Left lung (tissue), 10 donors: Measurements from ENCODE around the gene NRL. TPM values are rescaled to one million over a fixed set of nuclear protein-coding genes. Genes with fewer than 3 reads are reported as not detected.
"Not testable (repeated sequence)": the region's sequence is repeated elsewhere in the genome, so short reads cannot be mapped to it uniquely, and the experiment has no call there.

Experiments
- ATAC-seq: fragments of 200-7000 bp; cut with Tn5 transposase; one replicate; pipeline ENCODE4 v1.9.1; 2020; ENCODE audit warnings: moderate library complexity
- DNase-seq, 4 donors: peaks; one replicate each; pipeline ENCODE4 v3.0.0-alpha.2; 2013 to 2020
- H3K27ac ChIP-seq, 2 donors: fragments of 200-600 bp; sonication (generic) in 1 of 2; one replicate each; pipeline versions ENCODE4 v1.5.0 to v1.8.0; 2020 to 2021
- H3K27me3 ChIP-seq, 2 donors: fragments of 200-600 bp; sonication (generic) in 1 of 2; one replicate each; pipeline versions ENCODE4 v1.5.0 to v1.8.0; 2020 to 2021
- H3K36me3 ChIP-seq, 2 donors: fragments of 200-600 bp; sonication (generic) in 1 of 2; one replicate each; pipeline versions ENCODE4 v1.5.0 to v1.8.0; 2020 to 2021
- H3K4me1 ChIP-seq, 2 donors: fragments of 200-600 bp; one replicate each; pipeline ENCODE4 v1.8.0; 2021
- H3K4me3 ChIP-seq, 2 donors: fragments of 200-600 bp; sonication (generic) in 1 of 2; one replicate each; pipeline versions ENCODE4 v1.5.0 to v1.8.0; 2020 to 2021; ENCODE audit warnings: mild to moderate bottlenecking in 1 of 2
- H3K9me3 ChIP-seq, 2 donors: fragments of 200-600 bp; sonication (generic) in 1 of 2; one replicate each; pipeline versions ENCODE4 v1.5.0 to v1.8.0; 2020 to 2021
- CTCF ChIP-seq, 2 donors: fragments of 200-600 bp; sonication (generic) in 1 of 2; IDR thresholded peaks; one replicate each; pipeline versions ENCODE4 v1.5.0 to v1.8.0; 2021; ENCODE audit warnings: antibody characterized with exemption in 2 of 2
- intact Hi-C, 2 donors: fragments of 100-400 bp; cut with DNase I; formaldehyde crosslinking; loops; one replicate each; pipeline versions ENCODE4 v1.11.2 to v1.14.2; 2022
- polyA plus RNA-seq, 6 donors: library from polyadenylated mRNA; unstranded; fragments of 120-200 nt; gene quantifications; one replicate each; pipeline ENCODE4 v1.2.1, GENCODE V29; 2013; ENCODE audit not compliant: insufficient read length in 6 of 6
- total RNA-seq, 2 donors: library from RNA; stranded (reverse); fragmentation: NEBNext Ultra II Directional; extraction: Animal tissue kit (Norgen Biotek cat#: 25700); gene quantifications; one replicate each; pipeline ENCODE4 v1.2.1, GENCODE V29; 2021
- donor health status: DM: no; HTN: yes; CAD: no.
- donor health status: DM: no; HTN: no; CAD: no.

Gene NRL
- total and polyA plus RNA-seq, 8 donors, result 0.97 to 2.7 (median 1.6) TPM

- intact Hi-C loops, result no loop called here
- no peaks in the 10 kb centered on the region for H3K9me3 ChIP-seq
- peaks cover 6 to 40% of the 10 kb centered on the region in 2 donors for H3K4me1 ChIP-seq
- peak; percentile 0 for ATAC-seq
- peak overlapping the region; percentile 60 to 88 for H3K4me3 ChIP-seq
- no peak for DNase-seq
- peak overlapping the region; percentile 99 to 100 for H3K27ac ChIP-seq
- TF ChIP-seq CTCF (IDR thresholded peaks at IDR 0.05), result no peak
- no peaks in the 10 kb centered on the region for H3K27me3 ChIP-seq
- H3K36me3 ChIP-seq, result peaks cover 0 to 16% of the 10 kb centered on the region in 2 donors
These were observed 1.4 kb downstream of the NRL start for GRCh38 chr14:24113379-24113800.

- no peak for TF ChIP-seq CTCF (IDR thresholded peaks at IDR 0.05)
- no peak overlapping the region for H3K27ac ChIP-seq
- ATAC-seq, result no peak
- H3K4me1 ChIP-seq, result peaks cover 2 to 24% of the 10 kb centered on the region in 2 donors
- DNase-seq, result no peak
- no peaks in the 10 kb centered on the region for H3K36me3 ChIP-seq
- no peaks in the 10 kb centered on the region for H3K9me3 ChIP-seq
- no peak overlapping the region for H3K4me3 ChIP-seq
- intact Hi-C loops, result no loop called here
- no peaks in the 10 kb centered on the region for H3K27me3 ChIP-seq
These were observed 4.2 kb downstream of the NRL start for GRCh38 chr14:24110523-24110922.

GRCh38 chr14:24110060-24110459 lies 4.7 kb downstream of the NRL start:
- Histone ChIP-seq H3K4me3 (no peak overlapping the region), H3K27ac (peak overlapping the region in 1 of 2 donors; percentile 19), H3K36me3 (no peaks in the 10 kb centered on the region), H3K4me1 (peaks cover 0 to 22% of the 10 kb centered on the region in 2 donors), H3K9me3 (no peaks in the 10 kb centered on the region), H3K27me3 (no peaks in the 10 kb centered on the region)
- TF ChIP-seq CTCF (IDR thresholded peaks at IDR 0.05), result no peak
- intact Hi-C loops, result no loop called here
- peak in 1 of 4 donors; percentile 19 for DNase-seq
- ATAC-seq, result no peak

- H3K27ac ChIP-seq, result peak overlapping the region; percentile 55 to 56
- intact Hi-C loops, result no loop called here
- TF ChIP-seq CTCF (IDR thresholded peaks at IDR 0.05), result no peak
- peaks cover 0 to 19% of the 10 kb centered on the region in 2 donors for H3K4me1 ChIP-seq
- H3K36me3 ChIP-seq, result peaks cover 0 to 8% of the 10 kb centered on the region in 2 donors
- no peak overlapping the region for H3K4me3 ChIP-seq
- DNase-seq, result no peak
- no peaks in the 10 kb centered on the region for H3K9me3 ChIP-seq
- ATAC-seq, result no peak
- no peaks in the 10 kb centered on the region for H3K27me3 ChIP-seq
These were observed 6.3 kb downstream of the NRL start for GRCh38 chr14:24108336-24108874.

- H3K4me3 ChIP-seq, result no peak overlapping the region
- H3K36me3 ChIP-seq, result peaks cover 0 to 21% of the 10 kb centered on the region in 2 donors
- H3K27me3 ChIP-seq, result no peaks in the 10 kb centered on the region
- no peaks in the 10 kb centered on the region for H3K9me3 ChIP-seq
- no peak for TF ChIP-seq CTCF (IDR thresholded peaks at IDR 0.05)
- H3K4me1 ChIP-seq, result peaks cover 0 to 16% of the 10 kb centered on the region in 2 donors
- intact Hi-C loops, result no loop called here
- no peak for DNase-seq
- no peak overlapping the region for H3K27ac ChIP-seq
- ATAC-seq, result no peak
These were observed 8.0 kb downstream of the NRL start for GRCh38 chr14:24106672-24107271.

GRCh38 chr14:24105609-24106239 lies 9.0 kb downstream of the NRL start:
- intact Hi-C loops, H3K27me3 ChIP-seq, H3K4me3 ChIP-seq, H3K27ac ChIP-seq, H3K9me3 ChIP-seq, ATAC-seq: not testable (repeated sequence)
- Histone ChIP-seq H3K36me3 (peaks cover 0 to 31% of the 10 kb centered on the region in 2 donors), H3K4me1 (peaks cover 0 to 16% of the 10 kb centered on the region in 2 donors)
- peak in 1 of 4 donors; percentile 18 for DNase-seq
